ENCODE results near the gene LUC7L2.

- no peak for TF ChIP-seq EZH2 (IDR thresholded peaks at IDR 0.05)
- no peak for TF ChIP-seq POLR2AphosphoS5 (IDR thresholded peaks at IDR 0.05; ENCODE audit: borderline replicate concordance, low read depth, low read length)
These were observed 7.9 kb downstream of the LUC7L2 start for GRCh38 chr7:139367438-139368155.
